Right ventricle myocardium inferior (tissue), 1 donor: ENCODE data around the gene ZNF92. TPM values are rescaled to one million over a fixed set of nuclear protein-coding genes. Genes with fewer than 3 reads are reported as not detected.
"Not testable (repeated sequence)": the region's sequence is repeated elsewhere in the genome, so short reads cannot be mapped to it uniquely, and the experiment has no call there.

Experiments used
- ATAC-seq: fragments of 200-7000 bp; cut with Tn5 transposase; one replicate; pipeline ENCODE4 v1.9.1; 2020; ENCODE audit warnings: mild to moderate bottlenecking, moderate library complexity
- DNase-seq: peaks from one replicate; pipeline ENCODE4 v3.0.0; 2021; ENCODE audit errors: missing footprints
- intact Hi-C: fragments of 100-400 bp; cut with DNase I; formaldehyde crosslinking; loops from one replicate; pipeline ENCODE4 v1.11.0; 2022
- long read RNA-seq: library from polyadenylated mRNA; unstranded; transcript quantifications from one replicate; pipeline ENCODE4 v2.0.0, GENCODE V29; 2021
- total RNA-seq: library from RNA; stranded (reverse); fragmentation: NEBNext Ultra II Directional; extraction: Animal tissue kit (Norgen Biotek cat#: 25700); gene quantifications from one replicate; pipeline ENCODE4 v1.2.1, GENCODE V29; 2021
- donor health status: DM: no; HTN: yes; CAD: no; lungs with severe emphysema.

Gene ZNF92
- 3.2 TPM for total RNA-seq
- long read RNA-seq, partial matches to known transcripts: 0 of 1 reads
- long read RNA-seq, other reads (novel, unspliced or antisense): 0 of 1 reads

GRCh38 chr7:65373608-65374351 is at the start of gene ZNF92:
TSS of gene ZNF92 (plus strand) at chr7:65373855. CDS start at chr7:65373998, 143 bp downstream.
- DNase-seq: peak; percentile 97
- ATAC-seq: peak; percentile 99
- intact Hi-C loops: no loop called here

DNA sequence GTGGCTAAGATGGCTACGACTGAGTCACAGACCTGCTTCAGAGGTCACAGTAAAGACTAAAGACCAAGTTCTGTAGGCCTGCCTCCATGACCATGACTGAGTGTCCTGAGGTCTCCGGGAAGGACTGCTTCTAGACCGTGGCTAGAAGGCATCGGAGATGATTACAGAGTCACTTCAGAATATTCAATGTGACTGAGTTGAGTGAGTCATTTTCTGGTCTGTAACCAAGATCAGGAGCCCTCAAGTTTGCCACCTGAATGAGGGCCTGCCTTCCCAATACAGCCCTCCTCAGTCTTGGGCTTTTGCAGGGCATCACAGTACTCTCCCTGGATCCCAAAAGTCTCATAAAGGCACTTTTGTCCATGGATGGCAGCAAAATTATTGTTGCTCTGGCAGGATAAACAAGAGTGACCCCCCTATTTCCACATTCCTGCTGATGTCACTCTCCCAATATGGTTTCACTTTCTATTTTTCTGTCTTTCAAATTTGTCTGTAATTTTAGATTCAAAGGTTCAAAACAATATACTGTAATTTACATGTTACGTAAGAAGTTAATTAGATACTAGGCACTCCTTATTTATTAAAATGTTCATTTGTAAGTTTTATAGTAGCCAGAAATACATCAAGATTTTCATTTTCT is 47.7 kb upstream of the ZNF92 start:
- ATAC-seq (no peak), DNase-seq (no peak)
- intact Hi-C loops: no loop called here

- no peak for DNase-seq
- intact Hi-C loops: no loop called here
- no peak for ATAC-seq
These were observed 35.3 kb upstream of the ZNF92 start for GRCh38 chr7:65338346-65338745.

DNA sequence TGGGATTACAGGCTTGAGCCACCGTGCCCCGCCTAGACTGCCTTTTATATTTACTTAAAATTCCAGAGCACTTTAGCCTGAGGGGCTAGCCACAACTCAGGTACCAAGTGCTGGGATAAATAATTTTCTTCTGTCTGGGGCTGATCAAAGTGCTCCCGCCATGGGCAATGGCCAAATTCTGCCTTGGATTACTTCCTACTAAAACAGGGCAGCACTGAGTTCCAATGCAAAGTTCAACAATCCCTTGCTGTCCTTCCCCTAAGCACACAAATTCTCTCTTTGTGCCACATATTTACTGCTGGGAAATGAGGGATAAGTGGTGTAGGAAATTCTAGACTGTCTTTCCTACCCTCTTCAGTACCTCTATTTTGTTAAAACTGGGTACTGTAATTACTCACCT is 34.4 kb upstream of the ZNF92 start:
- intact Hi-C loops: no loop called here
- ATAC-seq (no peak), DNase-seq (no peak)

DNA sequence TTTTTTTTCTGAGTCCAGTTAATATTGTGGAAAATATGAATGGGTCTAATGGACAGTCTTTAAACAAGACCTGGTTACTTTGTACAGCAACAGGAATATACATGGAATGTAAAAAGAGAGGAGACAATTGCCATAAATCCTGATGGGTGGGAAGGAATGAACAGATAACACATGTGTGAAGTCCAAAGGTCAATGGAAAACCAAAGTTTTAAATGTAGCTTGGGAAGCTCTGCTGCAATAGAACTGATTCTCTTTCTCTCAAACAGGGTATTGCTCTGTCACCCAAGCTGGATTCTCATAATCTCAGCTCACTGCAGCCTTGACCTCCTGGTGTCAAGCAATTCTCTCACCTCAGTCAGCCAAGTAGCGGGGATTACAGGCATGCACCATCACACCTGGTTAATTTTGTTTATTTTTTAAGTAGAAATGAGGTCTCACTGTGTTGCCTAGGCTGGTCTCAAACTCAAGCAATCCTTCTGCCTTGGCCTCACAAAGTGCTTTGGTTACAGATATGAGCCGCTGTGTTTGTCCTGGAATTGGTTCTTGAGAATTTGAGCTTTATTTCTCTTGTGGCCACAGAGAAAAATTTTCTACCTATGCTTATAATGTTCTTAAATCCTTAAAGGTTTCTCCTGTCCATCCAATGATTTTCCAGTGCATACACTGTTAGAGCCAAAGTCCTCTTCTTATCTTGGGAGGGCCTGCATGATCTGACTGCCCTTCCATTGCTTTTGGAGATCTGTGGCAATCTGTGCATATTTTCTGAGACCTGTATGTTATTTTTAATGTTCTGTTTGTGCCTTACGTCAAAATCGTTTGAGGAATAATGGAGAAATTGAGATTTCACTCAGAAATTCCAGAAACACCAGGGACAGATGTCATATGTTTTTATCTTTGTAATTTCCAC is 30.7 kb upstream of the ZNF92 start:
- intact Hi-C loops: no loop called here
- no peak for DNase-seq
- ATAC-seq: no peak

DNA sequence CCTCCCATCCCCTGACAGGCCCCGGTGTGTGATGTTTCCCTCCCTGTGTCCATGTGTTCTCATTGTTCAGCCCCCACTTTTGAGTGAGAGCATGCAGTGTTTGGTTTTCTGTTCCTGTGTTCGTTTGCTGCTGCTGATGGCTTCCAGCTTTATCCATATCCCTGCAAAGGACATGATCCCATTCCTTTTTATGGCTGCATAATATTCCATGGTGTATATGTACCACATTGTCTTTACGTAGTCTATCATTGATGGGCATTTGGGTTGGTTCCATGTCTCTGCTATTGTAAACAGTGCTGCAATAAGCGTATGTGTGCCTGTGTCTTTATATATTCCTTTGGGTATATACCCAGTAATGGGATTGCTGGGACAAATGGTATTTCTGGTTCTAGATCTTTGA is 29.1 kb upstream of the ZNF92 start:
- intact Hi-C loops, DNase-seq, ATAC-seq: not testable (repeated sequence)

- intact Hi-C loops: no loop called here
- ATAC-seq (no peak), DNase-seq (no peak)
These were observed 19.4 kb upstream of the ZNF92 start for GRCh38 chr7:65354263-65354662.

DNA sequence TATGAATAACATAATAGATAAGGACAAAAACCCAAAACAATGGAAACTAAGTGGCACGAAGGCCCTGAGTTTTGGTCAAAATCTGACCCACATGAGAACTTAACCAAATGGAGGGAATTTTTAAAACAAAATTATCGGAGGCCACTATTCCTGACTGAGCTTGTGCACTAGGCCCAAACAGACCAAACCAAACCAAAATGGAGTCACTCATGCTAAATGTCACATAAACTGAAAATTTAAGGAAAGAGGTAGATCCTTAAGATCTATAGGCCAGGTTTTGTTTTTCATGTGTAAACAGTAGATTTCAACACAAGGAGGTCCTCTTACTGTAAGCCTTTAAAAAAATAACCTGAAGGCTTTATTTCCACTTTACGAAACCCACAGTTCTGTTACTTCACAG is 3.8 kb upstream of the ZNF92 start:
- intact Hi-C loops: no loop called here
- ATAC-seq (no peak), DNase-seq (no peak)

- intact Hi-C loops: no loop called here
- ATAC-seq (no peak), DNase-seq (no peak)
These were observed 2.2 kb upstream of the ZNF92 start for GRCh38 chr7:65371468-65371867.

GRCh38 chr7:65379318-65379717 is 5.7 kb downstream of the ZNF92 start:
- no peak for ATAC-seq
- intact Hi-C loops: no loop called here
- no peak for DNase-seq

GRCh38 chr7:65381742-65382141 is 8.1 kb downstream of the ZNF92 start:
- ATAC-seq (no peak), DNase-seq (no peak)
- intact Hi-C loops: no loop called here

DNA sequence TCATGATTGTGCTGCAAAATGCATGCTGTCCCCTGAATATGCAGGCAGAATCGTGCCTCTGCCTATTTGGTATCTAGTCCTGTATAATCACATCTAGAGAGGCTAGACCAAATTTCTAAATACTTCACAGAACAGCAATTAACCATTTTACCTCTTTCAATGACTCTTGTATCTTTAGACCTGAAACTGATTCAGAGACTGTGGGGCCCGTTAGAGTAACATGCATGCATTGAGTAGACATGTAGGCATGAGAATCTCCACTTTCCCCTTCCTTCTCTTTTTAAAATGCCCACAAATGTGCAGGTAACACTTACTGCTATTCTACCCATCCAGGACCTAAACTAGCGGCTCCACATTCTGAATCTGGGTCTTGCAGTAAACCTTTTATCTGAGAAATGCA is 8.8 kb downstream of the ZNF92 start:
- ATAC-seq (no peak), DNase-seq (no peak)

GRCh38 chr7:65387891-65388290 is 14.2 kb downstream of the ZNF92 start:
- intact Hi-C loops: no loop called here
- ATAC-seq (no peak), DNase-seq (no peak)

More for the DNA sequence above, 8.8 kb downstream of the ZNF92 start:
- intact Hi-C loops: no loop called here

GRCh38 chr7:65390588-65390987 is 16.9 kb downstream of the ZNF92 start:
- ATAC-seq (no peak), DNase-seq (no peak)
- intact Hi-C loops: no loop called here

DNA sequence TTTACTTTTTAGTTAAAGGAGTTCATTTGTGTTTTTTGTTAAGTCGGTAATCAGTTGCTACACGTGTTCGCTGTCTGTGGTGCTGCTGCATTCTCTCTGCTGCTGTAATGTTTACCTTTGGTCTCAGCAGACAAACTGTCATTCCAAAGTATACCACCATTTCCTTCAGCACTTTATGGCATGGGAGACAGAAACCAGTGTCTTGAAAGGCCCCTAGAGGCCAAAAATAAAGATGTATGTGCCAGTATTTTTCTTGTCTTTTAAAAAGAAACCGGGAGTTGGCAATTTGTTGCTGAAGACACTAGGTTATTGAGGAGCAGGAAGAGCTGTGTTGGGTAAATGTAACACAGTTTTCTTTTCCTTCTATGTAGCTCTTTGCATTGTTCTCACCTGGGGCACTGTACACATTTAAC is 24.1 kb downstream of the ZNF92 start:
- intact Hi-C loops: no loop called here
- no peak for ATAC-seq

DNA sequence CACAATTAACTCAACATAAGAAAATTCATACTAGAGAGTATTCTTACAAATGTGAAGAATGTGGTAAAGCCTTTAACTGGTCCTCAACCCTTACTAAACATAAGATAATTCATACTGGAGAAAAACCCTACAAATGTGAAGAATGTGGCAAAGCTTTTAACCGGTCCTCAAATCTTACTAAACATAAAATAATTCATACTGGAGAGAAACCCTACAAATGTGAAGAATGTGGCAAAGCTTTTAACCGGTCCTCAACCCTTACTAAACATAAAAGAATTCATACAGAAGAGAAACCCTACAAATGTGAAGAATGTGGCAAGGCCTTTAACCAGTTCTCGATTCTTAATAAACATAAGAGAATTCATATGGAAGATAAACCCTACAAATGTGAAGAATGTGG is 25.0 kb downstream of the ZNF92 start:
- DNase-seq, intact Hi-C loops, ATAC-seq: not testable (repeated sequence)

More for the DNA sequence above, 24.1 kb downstream of the ZNF92 start:
- DNase-seq: no peak

DNA sequence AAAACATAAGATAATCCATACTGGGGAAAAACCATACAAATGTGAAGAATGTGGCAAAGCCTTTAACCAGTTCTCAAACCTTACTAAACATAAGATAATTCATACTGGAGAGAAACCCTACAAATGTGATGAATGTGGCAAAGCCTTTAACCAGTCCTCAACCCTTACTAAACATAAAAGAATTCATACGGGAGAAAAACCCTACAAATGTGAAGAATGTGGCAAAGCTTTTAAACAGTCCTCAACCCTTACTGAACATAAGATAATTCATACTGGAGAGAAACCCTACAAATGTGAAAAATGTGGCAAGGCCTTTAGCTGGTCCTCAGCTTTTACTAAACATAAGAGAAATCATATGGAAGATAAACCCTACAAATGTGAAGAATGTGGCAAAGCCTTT is 25.4 kb downstream of the ZNF92 start:
- DNase-seq, ATAC-seq, intact Hi-C loops: not testable (repeated sequence)

GRCh38 chr7:65404020-65404419 is 30.4 kb downstream of the ZNF92 start:
- no peak for ATAC-seq
- no peak for DNase-seq
- intact Hi-C loops: no loop called here

DNA sequence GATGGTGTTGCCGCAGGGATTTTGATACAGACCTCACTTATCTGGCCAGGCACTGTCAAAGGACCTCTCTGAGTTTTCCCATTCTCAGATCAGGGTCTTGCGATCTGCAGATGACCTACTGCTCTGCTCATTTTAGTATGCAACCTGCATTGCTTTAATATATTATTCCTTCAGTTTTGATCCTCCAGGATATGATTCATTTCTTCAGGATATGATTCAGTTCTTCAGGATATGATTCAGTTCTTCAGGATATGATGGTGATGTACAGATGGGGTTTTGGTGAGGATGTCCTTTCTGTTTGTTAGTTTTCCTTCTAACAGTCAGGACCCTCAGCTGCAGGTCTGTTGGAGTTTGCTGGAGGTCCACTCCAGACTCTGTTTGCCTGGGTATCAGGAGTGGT is 33.1 kb downstream of the ZNF92 start:
- ATAC-seq, intact Hi-C loops, DNase-seq: not testable (repeated sequence)
